SJCRH30 (cell line): ENCODE results near the gene NSG2. TPM values are rescaled to one million over a fixed set of nuclear protein-coding genes. Genes with fewer than 3 reads are reported as not detected.

Source experiments
- DNase-seq, 2 experiments: peaks; one replicate each; pipeline ENCODE4 v3.0.0-alpha.2; 2015 to 2020
- H3K27ac ChIP-seq: fragments of 250-450 bp; sonication (Bioruptor Pico); 2 replicates; pipeline ENCODE4 v1.5.1; 2020; ENCODE audit warnings: mild to moderate bottlenecking, moderate library complexity
- H3K27me3 ChIP-seq: fragments of 250-450 bp; sonication (Bioruptor Pico); 2 replicates; pipeline ENCODE4 v1.5.1; 2020; ENCODE audit warnings: mild to moderate bottlenecking, moderate library complexity
- H3K36me3 ChIP-seq: fragments of 250-450 bp; sonication (Bioruptor Pico); 2 replicates; pipeline ENCODE4 v1.5.1; 2020; ENCODE audit warnings: mild to moderate bottlenecking, moderate library complexity
- H3K4me1 ChIP-seq: fragments of 250-450 bp; sonication (Bioruptor Pico); 2 replicates; pipeline ENCODE4 v1.5.1; 2020; ENCODE audit warnings: mild to moderate bottlenecking, moderate library complexity
- H3K4me3 ChIP-seq: fragments of 250-450 bp; sonication (Bioruptor Pico); 2 replicates; pipeline ENCODE4 v1.5.1; 2020; ENCODE audit warnings: mild to moderate bottlenecking, moderate library complexity
- H3K9me3 ChIP-seq: fragments of 250-450 bp; sonication (Bioruptor Pico); replicated peaks from 2 replicates; pipeline ENCODE4 v1.5.1; 2020; ENCODE audit warnings: mild to moderate bottlenecking, moderate library complexity
- total RNA-seq: library from RNA; depleted of rRNA; stranded (reverse); fragments of >200 nt; shearing (Covaris generic); gene quantifications from 2 replicates; pipeline ENCODE4 v1.2.3, GENCODE V29; 2014

Gene NSG2
- total RNA-seq, 1 experiment from 2014 or later = not detected

- Histone ChIP-seq H3K9me3 (no peaks in the 10 kb centered on the region), H3K36me3 (no peaks in the 10 kb centered on the region), H3K4me3 (no peak overlapping the region), H3K27ac (no peak overlapping the region), H3K4me1 (no peaks in the 10 kb centered on the region), H3K27me3 (no peaks in the 10 kb centered on the region)
- DNase-seq = no peak
These were observed 32.9 kb downstream of the NSG2 start for GRCh38 chr5:174078416-174078815.

DNA sequence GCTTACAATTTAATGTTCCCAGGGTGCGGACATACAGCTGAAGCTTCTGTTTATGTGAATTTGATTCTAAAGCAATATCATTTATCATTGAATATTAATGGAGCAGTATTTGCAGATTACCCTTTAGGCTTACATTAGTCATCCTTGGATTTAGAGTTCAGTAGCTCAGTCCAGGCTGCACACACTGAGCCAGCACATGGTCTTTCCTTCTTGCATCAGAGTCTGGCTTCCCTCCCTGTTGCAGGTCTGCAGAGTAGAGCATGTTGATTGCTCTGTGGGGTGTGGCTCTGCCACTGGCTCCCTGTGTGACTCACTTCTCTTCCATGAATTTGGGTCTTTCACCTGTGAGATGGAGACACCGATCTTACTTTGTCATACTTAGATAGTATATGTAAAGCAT, 36.8 kb downstream of the NSG2 start:
- no peak for DNase-seq
- Histone ChIP-seq H3K36me3 (no peaks in the 10 kb centered on the region), H3K4me1 (no peaks in the 10 kb centered on the region), H3K9me3 (no peaks in the 10 kb centered on the region), H3K4me3 (no peak overlapping the region), H3K27me3 (no peaks in the 10 kb centered on the region), H3K27ac (no peak overlapping the region)

GRCh38 chr5:174083056-174083827, 37.7 kb downstream of the NSG2 start:
- Histone ChIP-seq H3K27me3 (no peaks in the 10 kb centered on the region), H3K4me3 (no peak overlapping the region), H3K27ac (no peak overlapping the region), H3K36me3 (no peaks in the 10 kb centered on the region), H3K4me1 (no peaks in the 10 kb centered on the region), H3K9me3 (no peaks in the 10 kb centered on the region)
- no peak for DNase-seq

GRCh38 chr5:174084691-174085154, 39.2 kb downstream of the NSG2 start:
- no peaks in the 10 kb centered on the region for H3K4me1 ChIP-seq
- H3K9me3 ChIP-seq = no peaks in the 10 kb centered on the region
- H3K27me3 ChIP-seq = 0 out of 2 replicates have a peak, but pooled peaks cover 4% of the 10 kb centered on the region
- no peaks in the 10 kb centered on the region for H3K36me3 ChIP-seq
- DNase-seq = no peak
- no peak overlapping the region for H3K27ac ChIP-seq
- no peak overlapping the region for H3K4me3 ChIP-seq

DNA sequence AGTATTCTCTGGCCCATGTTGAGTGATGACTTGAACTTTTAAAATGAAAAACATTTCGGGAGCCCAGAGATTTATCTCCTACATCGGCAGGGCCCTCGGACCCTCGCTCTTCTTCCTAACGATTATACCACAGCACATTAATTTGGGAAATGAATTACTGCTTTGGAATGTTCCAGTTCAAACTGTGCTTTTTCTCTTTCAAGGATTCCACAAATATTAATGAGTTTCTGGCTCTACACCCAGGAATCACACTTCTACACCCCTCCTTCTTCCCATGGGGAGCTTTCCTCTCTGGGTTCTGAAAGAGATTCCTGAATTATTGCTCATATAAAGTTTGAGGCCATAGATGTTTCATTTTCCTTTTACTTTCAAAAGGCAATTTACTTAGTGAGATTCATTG, 41.2 kb downstream of the NSG2 start:
- H3K4me1 ChIP-seq = no peaks in the 10 kb centered on the region
- no peaks in the 10 kb centered on the region for H3K9me3 ChIP-seq
- H3K4me3 ChIP-seq = no peak overlapping the region
- no peak overlapping the region for H3K27ac ChIP-seq
- no peak for DNase-seq
- H3K27me3 ChIP-seq = 0 out of 2 replicates have a peak, but pooled peaks cover 6% of the 10 kb centered on the region
- H3K36me3 ChIP-seq = no peaks in the 10 kb centered on the region

GRCh38 chr5:174087783-174088182, 42.3 kb downstream of the NSG2 start:
- no peak overlapping the region for H3K27ac ChIP-seq
- DNase-seq = no peak

DNA sequence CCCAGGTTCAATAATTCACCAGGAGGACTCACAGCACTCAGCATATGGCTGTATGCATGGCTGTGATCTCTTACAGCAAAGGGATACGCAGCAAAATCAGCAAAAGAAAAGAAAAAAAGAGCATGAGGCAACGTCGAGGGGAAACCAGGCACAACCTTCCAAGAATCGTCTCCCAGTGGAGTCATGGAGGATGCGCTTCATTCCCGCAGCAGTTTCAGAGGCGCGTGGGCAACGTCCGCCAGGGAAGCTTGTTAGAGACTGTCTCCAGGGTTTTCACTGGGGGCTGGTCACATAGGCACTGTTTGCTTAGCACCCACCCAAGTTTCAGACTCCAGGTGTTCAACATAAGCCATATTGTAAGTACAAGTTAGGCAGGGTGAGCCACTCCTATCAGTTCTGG, 44.6 kb downstream of the NSG2 start:
- H3K27me3 ChIP-seq = 0 out of 2 replicates have a peak, but pooled peaks cover 12% of the 10 kb centered on the region
- H3K4me1 ChIP-seq = no peaks in the 10 kb centered on the region
- no peak overlapping the region for H3K4me3 ChIP-seq
- no peak overlapping the region for H3K27ac ChIP-seq
- H3K9me3 ChIP-seq = no peaks in the 10 kb centered on the region
- DNase-seq = no peak
- H3K36me3 ChIP-seq = no peaks in the 10 kb centered on the region

More at GRCh38 chr5:174087783-174088182, 42.3 kb downstream of the NSG2 start:
- H3K4me3 ChIP-seq = no peak overlapping the region
- 0 out of 2 replicates have a peak, but pooled peaks cover 12% of the 10 kb centered on the region for H3K27me3 ChIP-seq
- H3K4me1 ChIP-seq = no peaks in the 10 kb centered on the region
- H3K9me3 ChIP-seq = no peaks in the 10 kb centered on the region
- H3K36me3 ChIP-seq = no peaks in the 10 kb centered on the region

DNA sequence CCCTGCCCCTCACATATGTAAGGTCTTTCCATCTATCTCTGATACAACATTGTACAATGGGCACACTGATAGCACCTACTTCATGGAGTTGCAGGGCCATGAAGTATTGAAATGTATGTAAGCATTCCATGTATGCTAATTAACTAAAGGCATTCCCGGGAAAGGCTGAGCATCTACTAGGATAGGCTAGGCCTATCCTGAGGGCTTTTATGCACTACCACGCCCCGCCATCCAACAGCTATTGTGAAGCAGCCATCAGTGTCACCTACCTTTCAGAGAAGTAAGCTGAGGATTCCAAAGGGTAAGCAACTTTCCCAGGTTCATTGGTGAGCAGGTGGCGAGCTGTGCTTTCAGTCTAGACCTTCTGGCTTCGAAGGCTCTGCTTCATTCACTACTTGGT, 47.6 kb downstream of the NSG2 start:
- H3K9me3 ChIP-seq = no peaks in the 10 kb centered on the region
- H3K27me3 ChIP-seq = 0 out of 2 replicates have a peak, but pooled peaks cover 12% of the 10 kb centered on the region
- H3K36me3 ChIP-seq = no peaks in the 10 kb centered on the region
- no peak overlapping the region for H3K4me3 ChIP-seq
- no peak overlapping the region for H3K27ac ChIP-seq
- no peaks in the 10 kb centered on the region for H3K4me1 ChIP-seq
- no peak for DNase-seq

- no peak overlapping the region for H3K4me3 ChIP-seq
- no peak for DNase-seq
- no peaks in the 10 kb centered on the region for H3K36me3 ChIP-seq
- no peaks in the 10 kb centered on the region for H3K9me3 ChIP-seq
- 0 out of 2 replicates have a peak, but pooled peaks cover 8% of the 10 kb centered on the region for H3K27me3 ChIP-seq
- H3K27ac ChIP-seq = no peak overlapping the region
- H3K4me1 ChIP-seq = no peaks in the 10 kb centered on the region
These were observed 49.5 kb downstream of the NSG2 start for GRCh38 chr5:174094857-174095606.

DNA sequence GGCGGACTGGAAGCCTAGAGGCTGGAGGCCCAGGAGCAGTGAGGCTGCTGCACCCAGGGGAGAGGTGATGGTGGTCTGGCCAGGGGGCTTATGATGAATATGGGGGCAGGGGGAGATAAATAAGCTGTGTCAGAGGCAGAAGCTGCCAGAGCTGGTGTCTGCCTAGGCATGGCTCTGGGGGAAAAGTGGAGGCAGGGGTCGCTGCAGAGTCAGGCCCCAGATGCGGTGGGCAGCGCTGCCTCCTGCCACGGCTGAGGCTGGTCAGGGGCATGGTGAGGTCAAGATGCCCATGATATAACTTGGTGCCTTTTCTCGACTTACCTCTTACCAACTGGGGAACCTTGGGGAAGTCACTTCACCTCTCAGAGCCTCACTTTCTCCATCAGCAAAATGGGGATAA, 51.1 kb downstream of the NSG2 start:
- no peak for DNase-seq
- 0 out of 2 replicates have a peak, but pooled peaks cover 7% of the 10 kb centered on the region for H3K27me3 ChIP-seq
- H3K36me3 ChIP-seq = no peaks in the 10 kb centered on the region
- no peaks in the 10 kb centered on the region for H3K4me1 ChIP-seq
- H3K27ac ChIP-seq = no peak overlapping the region
- H3K4me3 ChIP-seq = no peak overlapping the region
- no peaks in the 10 kb centered on the region for H3K9me3 ChIP-seq

GRCh38 chr5:174097486-174098185, 52.1 kb downstream of the NSG2 start:
- Histone ChIP-seq H3K4me3 (no peak overlapping the region), H3K36me3 (no peaks in the 10 kb centered on the region), H3K4me1 (no peaks in the 10 kb centered on the region), H3K9me3 (no peaks in the 10 kb centered on the region), H3K27ac (no peak overlapping the region), H3K27me3 (no peaks in the 10 kb centered on the region)
- no peak for DNase-seq

DNA sequence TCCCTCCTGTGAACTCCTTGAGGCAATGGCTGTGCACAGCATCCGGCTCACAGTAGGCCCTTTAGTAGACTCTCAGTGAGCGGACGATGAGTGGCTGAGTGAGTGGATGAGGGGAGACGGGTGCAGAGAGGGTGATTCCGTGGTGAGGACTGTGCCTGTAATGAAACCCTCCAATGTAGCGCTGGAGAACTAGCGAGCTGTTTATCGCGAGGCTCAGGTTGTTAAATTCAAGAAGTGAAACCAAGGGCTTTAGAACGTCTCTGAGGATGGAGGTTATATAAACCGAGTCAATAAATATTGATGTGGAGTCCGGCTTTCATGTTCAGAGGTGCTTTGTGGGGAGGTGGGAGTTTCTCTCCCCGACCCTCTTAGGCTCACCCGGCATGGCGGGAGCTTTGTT, 53.2 kb downstream of the NSG2 start:
- H3K27ac ChIP-seq = no peak overlapping the region
- H3K36me3 ChIP-seq = no peaks in the 10 kb centered on the region
- no peak overlapping the region for H3K4me3 ChIP-seq
- no peaks in the 10 kb centered on the region for H3K27me3 ChIP-seq
- no peaks in the 10 kb centered on the region for H3K9me3 ChIP-seq
- no peak for DNase-seq
- H3K4me1 ChIP-seq = no peaks in the 10 kb centered on the region

- H3K9me3 ChIP-seq = no peaks in the 10 kb centered on the region
- no peak overlapping the region for H3K27ac ChIP-seq
These were observed 55.0 kb downstream of the NSG2 start for GRCh38 chr5:174100490-174100889.

GRCh38 chr5:174101195-174101730, 55.8 kb downstream of the NSG2 start:
- Histone ChIP-seq H3K9me3 (no peaks in the 10 kb centered on the region), H3K36me3 (no peaks in the 10 kb centered on the region), H3K4me3 (no peak overlapping the region), H3K4me1 (no peaks in the 10 kb centered on the region), H3K27ac (no peak overlapping the region), H3K27me3 (no peaks in the 10 kb centered on the region)
- DNase-seq = peak in 1 of 2 experiments; percentile 6

More at GRCh38 chr5:174100490-174100889, 55.0 kb downstream of the NSG2 start:
- no peaks in the 10 kb centered on the region for H3K27me3 ChIP-seq
- no peaks in the 10 kb centered on the region for H3K36me3 ChIP-seq
- no peak for DNase-seq
- H3K4me1 ChIP-seq = no peaks in the 10 kb centered on the region
- H3K4me3 ChIP-seq = no peak overlapping the region
